Ovary (tissue), 9 donors: ENCODE measurements around the gene OSBPL1A. TPM values are rescaled to one million over a fixed set of nuclear protein-coding genes. Genes with fewer than 3 reads are reported as not detected.

Experiments
- DNase-seq, 5 donors: peaks; one replicate each; pipeline ENCODE4 v3.0.0-alpha.2; 2019 to 2020
- H3K27ac ChIP-seq, 2 donors: fragments of 200-600 bp; one replicate each; pipeline versions ENCODE4 v1.5.1 to v1.8.0; 2019 to 2022
- H3K27me3 ChIP-seq: fragments of 200-600 bp; one replicate; pipeline ENCODE4 v1.8.0; 2022
- H3K36me3 ChIP-seq: fragments of 200-600 bp; sonication (generic); one replicate; pipeline ENCODE4 v1.5.1; 2019
- H3K4me1 ChIP-seq: one replicate; pipeline ENCODE4 v1.8.1; 2013; ENCODE audit warnings: mild to moderate bottlenecking, moderate library complexity; ENCODE audit not compliant: insufficient read depth
- H3K4me3 ChIP-seq: fragments of 200-600 bp; sonication (generic); one replicate; pipeline ENCODE4 v1.5.1; 2017
- H3K9me3 ChIP-seq, 2 donors: fragments of 200-600 bp in 1 of 2; sonication (generic) in 1 of 2; one replicate each; pipeline versions ENCODE4 v1.5.1 to v1.8.1; 2013 to 2019; ENCODE audit warnings: mild to moderate bottlenecking in 1 of 2, moderate library complexity in 1 of 2
- EP300 ChIP-seq: sonication (generic); formaldehyde crosslinking; IDR thresholded peaks from one replicate; pipeline ENCODE4 v1.6.1; 2017; ENCODE audit warnings: antibody characterized with exemption
- POLR2A ChIP-seq: fragments of 450-650 bp; IDR thresholded peaks from one replicate; pipeline ENCODE4 v1.6.1; 2017; ENCODE audit warnings: antibody characterized with exemption, mild to moderate bottlenecking, moderate library complexity
- WGBS, 3 donors: extraction: QIAGEN DNeasy Blood & Tissue Kit in 1 of 3; methylation state at CpG; one replicate each; pipeline versions ENCODE4 v1.1.5 to v1.1.7; 2013 to 2017; 5-methylcytosine and 5-hydroxymethylcytosine counted together
- intact Hi-C, 4 donors: fragments of 100-400 bp; cut with DNase I; formaldehyde crosslinking; loops; one replicate each; pipeline versions ENCODE4 v1.11.0 to v1.15.1; 2022 to 2023
- polyA plus RNA-seq, 2 donors: library from polyadenylated mRNA; stranded (reverse); fragments of 200-250 nt in 1 of 2; fragments of 350-450 nt in 1 of 2; fragmentation: Illumina TruSeq in 1 of 2; extraction: RNeasy Lipid Tissue Mini Kit (QIAGEN cat#74804) in 1 of 2; gene quantifications; one replicate each; pipeline ENCODE4 v1.2.3, GENCODE V29; 2013 to 2014
- total RNA-seq, 7 donors: library from RNA; depleted of rRNA in 2 of 7; stranded (reverse); fragments of >200 nt in 2 of 7; fragmentation: NEBNext Ultra II Directional in 3 of 7; extraction: Animal tissue kit (Norgen Biotek cat#: 25700) in 3 of 7; gene quantifications; one replicate each; pipeline versions ENCODE4 v1.1.0 to v1.2.4, GENCODE V29; 2016 to 2023
- TF ChIP-seq, protein P1 (sequence below), 3 donors: fragments of 450-650 bp in 2 of 3; fragments of 200-600 bp in 1 of 3; IDR thresholded peaks; one replicate each; pipeline versions ENCODE4 v1.5.1 to v1.8.0; 2016 to 2022; ENCODE audit warnings: antibody characterized with exemption in 3 of 3, mild to moderate bottlenecking in 1 of 3
- donor health status: DM: no; HTN: no; CAD: no; lungs with moderate emphysema.
- donor health status: DM: no; HTN: no; CAD: no.
- donor health status: Bipolar disorder and iron deficiency.
- donor health status: DM: yes; HTN: yes; CAD: no.
- donor health status: DM: no; HTN: no; CAD: no.
- donor health status: DM: yes; HTN: yes; CAD: no.

Gene OSBPL1A
- total and polyA plus RNA-seq, 9 donors = 28.1 to 68.9 (median 40.2) TPM

DNA sequence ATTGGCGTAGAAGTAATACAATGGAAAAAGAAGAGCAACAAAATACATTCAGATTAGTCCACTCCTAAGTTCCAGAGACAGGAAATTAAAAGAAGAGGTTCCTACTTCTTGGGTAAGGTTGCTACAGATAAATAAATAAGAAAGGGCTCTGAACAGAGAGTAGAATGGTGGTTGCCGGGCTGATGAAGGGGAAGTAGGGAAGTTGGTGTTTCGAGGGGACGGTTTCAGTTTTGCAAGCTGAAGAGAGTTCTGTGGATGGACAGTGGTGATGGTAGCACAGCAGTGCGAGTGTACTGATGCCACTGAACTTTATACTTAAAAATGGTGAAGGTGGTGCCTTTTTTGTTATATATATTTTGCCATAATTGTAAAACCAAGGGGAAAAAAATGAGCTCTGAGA, 210.6 kb downstream of the OSBPL1A start:
- 94 to 99% (median 94%) methylated on average over 5 of the region's 5 CpGs for WGBS, 3 donors
- Histone ChIP-seq H3K27ac (no peak overlapping the region), H3K4me1 (peaks cover 2% of the 10 kb centered on the region), H3K4me3 (no peak overlapping the region), H3K36me3 (no peaks in the 10 kb centered on the region), H3K9me3 (no peaks in the 10 kb centered on the region), H3K27me3 (no peaks in the 10 kb centered on the region)
- no peak for DNase-seq
- TF ChIP-seq, protein P1, sequence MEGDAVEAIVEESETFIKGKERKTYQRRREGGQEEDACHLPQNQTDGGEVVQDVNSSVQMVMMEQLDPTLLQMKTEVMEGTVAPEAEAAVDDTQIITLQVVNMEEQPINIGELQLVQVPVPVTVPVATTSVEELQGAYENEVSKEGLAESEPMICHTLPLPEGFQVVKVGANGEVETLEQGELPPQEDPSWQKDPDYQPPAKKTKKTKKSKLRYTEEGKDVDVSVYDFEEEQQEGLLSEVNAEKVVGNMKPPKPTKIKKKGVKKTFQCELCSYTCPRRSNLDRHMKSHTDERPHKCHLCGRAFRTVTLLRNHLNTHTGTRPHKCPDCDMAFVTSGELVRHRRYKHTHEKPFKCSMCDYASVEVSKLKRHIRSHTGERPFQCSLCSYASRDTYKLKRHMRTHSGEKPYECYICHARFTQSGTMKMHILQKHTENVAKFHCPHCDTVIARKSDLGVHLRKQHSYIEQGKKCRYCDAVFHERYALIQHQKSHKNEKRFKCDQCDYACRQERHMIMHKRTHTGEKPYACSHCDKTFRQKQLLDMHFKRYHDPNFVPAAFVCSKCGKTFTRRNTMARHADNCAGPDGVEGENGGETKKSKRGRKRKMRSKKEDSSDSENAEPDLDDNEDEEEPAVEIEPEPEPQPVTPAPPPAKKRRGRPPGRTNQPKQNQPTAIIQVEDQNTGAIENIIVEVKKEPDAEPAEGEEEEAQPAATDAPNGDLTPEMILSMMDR (IDR thresholded peaks at IDR 0.05) = no peak
- no peak for TF ChIP-seq EP300
- no peak for TF ChIP-seq POLR2A
- intact Hi-C loops = no loop called here

DNA sequence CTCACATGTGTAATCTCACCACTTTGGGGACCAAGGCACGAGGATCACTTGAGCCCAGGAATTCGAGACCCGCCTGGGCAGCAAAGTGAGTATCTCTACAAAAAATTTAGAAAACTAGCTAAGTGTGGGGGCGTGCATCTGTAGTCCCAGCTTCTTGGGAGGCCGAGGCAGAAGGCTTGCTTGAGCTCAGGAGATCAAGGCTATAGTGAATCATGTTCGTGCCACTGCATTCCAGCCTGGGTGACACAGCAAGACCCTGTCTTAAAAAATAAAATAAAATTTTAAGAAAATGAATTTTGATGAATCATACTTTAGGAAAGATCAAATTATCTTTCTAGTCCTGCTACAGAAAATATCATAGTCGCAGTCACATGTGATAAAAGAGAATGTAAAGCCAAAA, 211.8 kb downstream of the OSBPL1A start:
- Histone ChIP-seq H3K27ac (no peak overlapping the region), H3K4me3 (no peak overlapping the region), H3K4me1 (peaks cover 2% of the 10 kb centered on the region), H3K9me3 (no peaks in the 10 kb centered on the region), H3K36me3 (no peaks in the 10 kb centered on the region), H3K27me3 (no peaks in the 10 kb centered on the region)
- DNase-seq = no peak
- intact Hi-C loops = no loop called here
- TF ChIP-seq POLR2A = no peak
- no peak for TF ChIP-seq EP300
- TF ChIP-seq, protein P1 (IDR thresholded peaks at IDR 0.05) = no peak
- WGBS, 3 donors = 80 to 90% (median 82%) methylated on average over 7 of the region's 7 CpGs

DNA sequence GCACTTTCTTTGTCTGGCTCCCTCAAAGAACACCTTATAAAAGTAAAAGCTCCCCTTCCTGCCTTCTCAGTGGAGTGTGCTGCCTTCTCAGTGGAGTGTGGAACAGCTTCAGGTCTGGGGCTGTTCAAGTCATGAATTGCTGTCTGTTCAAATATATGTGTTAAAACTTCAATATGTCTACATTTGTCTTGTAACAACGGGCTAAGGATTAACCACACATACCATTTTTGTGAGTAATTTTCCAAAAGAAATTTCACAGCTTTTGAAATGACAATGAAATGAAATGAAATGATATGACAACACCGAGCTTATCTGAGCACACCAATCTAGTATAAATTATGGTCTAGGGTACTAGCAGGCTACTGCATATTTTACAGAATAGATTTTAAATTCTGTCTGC, 215.8 kb downstream of the OSBPL1A start:
- TF ChIP-seq POLR2A = no peak
- no peak for TF ChIP-seq EP300
- Histone ChIP-seq H3K4me3 (no peak overlapping the region), H3K4me1 (no peaks in the 10 kb centered on the region), H3K36me3 (no peaks in the 10 kb centered on the region), H3K9me3 (no peaks in the 10 kb centered on the region), H3K27me3 (no peaks in the 10 kb centered on the region), H3K27ac (no peak overlapping the region)
- no peak for DNase-seq
- intact Hi-C loops = no loop called here
- WGBS, 3 donors = 71 to 80% (median 74%) methylated on average over 2 of the region's 2 CpGs

GRCh38 chr18:24180048-24180447, 217.6 kb downstream of the OSBPL1A start:
- Histone ChIP-seq H3K4me3 (no peak overlapping the region), H3K27me3 (no peaks in the 10 kb centered on the region), H3K27ac (no peak overlapping the region), H3K4me1 (no peaks in the 10 kb centered on the region), H3K36me3 (no peaks in the 10 kb centered on the region), H3K9me3 (no peaks in the 10 kb centered on the region)
- WGBS, 3 donors = 86 to 97% (median 96%) methylated on average over 1 of the region's 1 CpG
- TF ChIP-seq, protein P1 (IDR thresholded peaks at IDR 0.05) = no peak
- DNase-seq = no peak
- intact Hi-C loops = no loop called here

GRCh38 chr18:24177499-24178133, 220.0 kb downstream of the OSBPL1A start:
- H3K36me3 ChIP-seq = no peaks in the 10 kb centered on the region
- DNase-seq = no peak
- 86 to 88% (median 87%) methylated on average over 5 of the region's 5 CpGs for WGBS, 3 donors
- H3K9me3 ChIP-seq = no peaks in the 10 kb centered on the region
- no peak overlapping the region for H3K4me3 ChIP-seq
- no peaks in the 10 kb centered on the region for H3K4me1 ChIP-seq
- intact Hi-C loops = no loop called here
- no peaks in the 10 kb centered on the region for H3K27me3 ChIP-seq
- no peak for TF ChIP-seq POLR2A
- TF ChIP-seq, protein P1 (IDR thresholded peaks at IDR 0.05) = no peak
- TF ChIP-seq EP300 = no peak
- H3K27ac ChIP-seq = no peak overlapping the region
